MCF 10A (cell line): ENCODE results near the gene PRSS50. TPM values are rescaled to one million over a fixed set of nuclear protein-coding genes. Genes with fewer than 3 reads are reported as not detected.

Source experiments
- BruUV-seq: library from RNA; stranded (reverse); fragments of 400-500 nt; replicated peaks from 2 replicates; lab custom pipeline; 2021; lab: Mats Ljungman, UMichigan
- CTCF ChIA-PET: fragments of 300-600 bp; sonication (Branson Sonifier 250); formaldehyde crosslinking; extraction: SDS; loops from one replicate; lab custom pipeline; 2021; ENCODE audit warnings: antibody characterized with exemption, inconsistent platforms; lab: Yijun Ruan, JAX
- POLR2A ChIA-PET: fragments of 300-600, 350-650 bp; sonication (Branson Sonifier 250); formaldehyde crosslinking; extraction: SDS; loops from one replicate; lab custom pipeline; 2020; ENCODE audit warnings: antibody characterized with exemption, inconsistent platforms; lab: Yijun Ruan, JAX
- DNase-seq: peaks from one replicate; pipeline ENCODE4 v3.0.0-alpha.2; 2018; ENCODE audit not compliant: unreplicated experiment
- H3K27ac Mint-ChIP-seq: one replicate; pipeline ENCODE4 v1.8.0; 2022; ENCODE audit warnings: mild to moderate bottlenecking, low read depth, mixed read lengths; ENCODE audit not compliant: unreplicated experiment
- H3K27me3 Mint-ChIP-seq: one replicate; pipeline ENCODE4 v1.8.0; 2022; ENCODE audit warnings: mixed read lengths; ENCODE audit not compliant: insufficient read depth, unreplicated experiment
- H3K36me3 Mint-ChIP-seq: one replicate; pipeline ENCODE4 v1.8.0; 2022; ENCODE audit warnings: mild to moderate bottlenecking, moderate library complexity, mixed read lengths; ENCODE audit not compliant: insufficient read depth, unreplicated experiment
- H3K4me1 Mint-ChIP-seq: one replicate; pipeline ENCODE4 v1.8.0; 2022; ENCODE audit warnings: mixed read lengths; ENCODE audit not compliant: insufficient read depth, unreplicated experiment
- H3K4me3 Mint-ChIP-seq: one replicate; pipeline ENCODE4 v1.8.0; 2022; ENCODE audit warnings: mild to moderate bottlenecking, moderate library complexity, mixed read lengths; ENCODE audit not compliant: unreplicated experiment
- H3K9me3 Mint-ChIP-seq: one replicate; pipeline ENCODE4 v1.8.0; 2022; ENCODE audit warnings: mixed read lengths; ENCODE audit not compliant: unreplicated experiment
- intact Hi-C: fragments of 100-400 bp; cut with micrococcal nuclease; formaldehyde crosslinking; loops from 2 replicates; pipeline ENCODE4 v1.14.1; 2022
- total RNA-seq: library from RNA; stranded (reverse); gene quantifications from 2 replicates; pipeline ENCODE4 v1.2.3, GENCODE V29; 2022
- TF ChIP-seq, protein P1 (sequence below): fragments of 200-600 bp; IDR thresholded peaks from one replicate; pipeline ENCODE4 v1.8.0; 2022; ENCODE audit warnings: antibody characterized with exemption, mild to moderate bottlenecking; ENCODE audit not compliant: unreplicated experiment

Gene PRSS50
- total RNA-seq, 1 experiment from 2014 or later: not detected

DNA sequence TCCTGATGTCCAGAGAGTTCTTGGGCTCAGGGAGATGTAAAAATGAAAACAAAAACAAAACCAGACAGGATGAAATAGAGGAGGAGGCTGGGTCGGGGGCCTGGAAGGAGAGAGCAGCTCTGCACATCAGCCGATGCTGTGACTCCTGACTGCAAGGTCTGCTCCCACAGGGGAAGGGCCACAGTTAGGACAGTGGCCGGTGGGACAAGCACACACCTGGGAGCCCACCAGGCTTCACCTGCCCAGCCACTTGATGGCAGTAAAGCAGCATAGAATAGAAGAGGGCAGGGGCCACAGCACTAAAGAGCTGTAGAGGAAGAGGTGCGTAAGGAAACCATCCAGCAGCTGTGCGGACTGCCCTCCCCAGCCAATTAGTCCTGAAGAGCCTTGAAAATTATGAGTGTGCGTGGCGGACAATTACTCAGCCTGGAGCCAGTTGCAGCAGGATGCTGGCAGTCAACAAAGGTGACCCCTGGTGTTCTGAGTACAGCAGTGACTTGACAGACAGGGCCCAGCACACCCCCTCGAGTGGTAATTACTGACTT is 54.0 kb downstream of the PRSS50 start:
- TF ChIP-seq, protein P1, sequence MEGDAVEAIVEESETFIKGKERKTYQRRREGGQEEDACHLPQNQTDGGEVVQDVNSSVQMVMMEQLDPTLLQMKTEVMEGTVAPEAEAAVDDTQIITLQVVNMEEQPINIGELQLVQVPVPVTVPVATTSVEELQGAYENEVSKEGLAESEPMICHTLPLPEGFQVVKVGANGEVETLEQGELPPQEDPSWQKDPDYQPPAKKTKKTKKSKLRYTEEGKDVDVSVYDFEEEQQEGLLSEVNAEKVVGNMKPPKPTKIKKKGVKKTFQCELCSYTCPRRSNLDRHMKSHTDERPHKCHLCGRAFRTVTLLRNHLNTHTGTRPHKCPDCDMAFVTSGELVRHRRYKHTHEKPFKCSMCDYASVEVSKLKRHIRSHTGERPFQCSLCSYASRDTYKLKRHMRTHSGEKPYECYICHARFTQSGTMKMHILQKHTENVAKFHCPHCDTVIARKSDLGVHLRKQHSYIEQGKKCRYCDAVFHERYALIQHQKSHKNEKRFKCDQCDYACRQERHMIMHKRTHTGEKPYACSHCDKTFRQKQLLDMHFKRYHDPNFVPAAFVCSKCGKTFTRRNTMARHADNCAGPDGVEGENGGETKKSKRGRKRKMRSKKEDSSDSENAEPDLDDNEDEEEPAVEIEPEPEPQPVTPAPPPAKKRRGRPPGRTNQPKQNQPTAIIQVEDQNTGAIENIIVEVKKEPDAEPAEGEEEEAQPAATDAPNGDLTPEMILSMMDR: peak; percentile 19
- BruUV-seq: no TSS peak
- Mint-ChIP-seq H3K27ac (no peak overlapping the region), H3K36me3 (peaks cover 10% of the 10 kb centered on the region), H3K4me3 (no peak overlapping the region), H3K9me3 (no peaks in the 10 kb centered on the region), H3K27me3 (no peaks in the 10 kb centered on the region), H3K4me1 (peaks cover 33% of the 10 kb centered on the region)
- DNase-seq: peak; percentile 30
- intact Hi-C loops: no loop called here
- POLR2A ChIA-PET: interaction anchor here (0.7 to 1.6 kb wide), 2 partner anchors 10 to 29 kb away, joined by 3 to 5 read pairs; partner anchors contain the start of gene ALS2CL
- CTCF ChIA-PET: interaction anchor here (0.7 to 5.9 kb wide), 4 partner anchors 11 to 422 kb away, joined by 3 to 42 read pairs (median 4); no protein-coding TSS in a partner anchor

DNA sequence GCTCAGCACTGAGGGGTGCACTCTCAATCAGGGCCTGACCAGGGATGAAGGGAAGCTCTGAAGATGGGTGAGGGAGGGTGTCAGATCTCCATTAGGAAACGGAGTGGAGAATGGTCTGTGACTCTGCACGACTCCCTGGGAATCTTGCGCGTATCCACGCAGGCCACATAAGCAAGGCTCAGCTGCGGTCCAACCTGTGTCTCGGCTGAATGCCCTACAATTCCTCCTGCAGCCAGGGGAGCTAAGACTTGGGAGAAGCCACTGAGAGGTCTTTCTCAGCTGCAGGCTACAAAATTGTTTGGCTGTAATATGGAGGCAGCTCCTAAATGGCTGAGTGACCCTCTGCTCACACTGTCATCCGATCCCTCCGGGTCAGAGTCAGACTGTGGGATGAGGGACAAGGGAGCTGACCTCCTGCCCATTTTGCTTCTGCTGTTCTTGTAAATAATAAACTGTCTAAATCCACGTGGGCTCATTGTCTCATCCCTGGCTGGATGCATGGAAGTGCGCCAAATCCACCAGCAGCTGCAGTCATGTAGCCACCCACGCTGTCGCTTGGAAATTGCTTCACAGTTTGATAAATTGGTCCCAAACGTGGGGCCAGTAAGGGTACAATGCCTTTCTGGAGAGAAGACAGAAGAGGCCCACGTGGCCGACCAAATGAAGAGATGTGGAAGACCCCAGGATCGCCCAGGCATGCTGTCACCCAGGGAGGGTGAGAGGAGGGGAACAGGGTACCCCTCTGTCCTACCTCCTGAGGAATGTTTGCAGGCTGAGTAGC is 54.7 kb downstream of the PRSS50 start:
- H3K36me3 Mint-ChIP-seq: peaks cover 4% of the 10 kb centered on the region
- peaks cover 33% of the 10 kb centered on the region for H3K4me1 Mint-ChIP-seq
- no peak overlapping the region for H3K27ac Mint-ChIP-seq
- BruUV-seq: no TSS peak
- H3K27me3 Mint-ChIP-seq: no peaks in the 10 kb centered on the region
- TF ChIP-seq, protein P1: no peak
- ChIA-PET CTCF (interaction anchor here (0.7 to 5.9 kb wide), 3 partner anchors 174 to 423 kb away, joined by 3 to 42 read pairs (median 3); no protein-coding TSS in a partner anchor), POLR2A (interaction anchor here (1.2 kb wide), 1 partner anchor 13 kb away, joined by 3 read pairs; no protein-coding TSS in a partner anchor)
- intact Hi-C loops: no loop called here
- no peak overlapping the region for H3K4me3 Mint-ChIP-seq
- no peak for DNase-seq
- no peaks in the 10 kb centered on the region for H3K9me3 Mint-ChIP-seq

Other genes with a start within 250 kb of the PRSS50 start
- not detected in 2 replicates for gene RTP3, start 219.9 kb downstream of the PRSS50 start, total RNA-seq
- gene LRRC2, start 151.6 kb downstream of the PRSS50 start, total RNA-seq: not detected in 2 replicates
- gene FAM240A, start 105.3 kb downstream of the PRSS50 start, total RNA-seq: not detected in 2 replicates
- 93.6 and 95.5 TPM in 2 replicates for gene ALS2CL, start 24.2 kb downstream of the PRSS50 start, total RNA-seq
- 0.26 and 1.0 TPM in 2 replicates for gene TMIE, start 16.5 kb downstream of the PRSS50 start, total RNA-seq
- gene MYL3, start 145.6 kb upstream of the PRSS50 start, total RNA-seq: not detected in 2 replicates
- not detected in 2 replicates for gene PTH1R, start 159.9 kb upstream of the PRSS50 start, total RNA-seq